Measurements from ENCODE around the gene MOSPD2.

Gene MOSPD2

DNA sequence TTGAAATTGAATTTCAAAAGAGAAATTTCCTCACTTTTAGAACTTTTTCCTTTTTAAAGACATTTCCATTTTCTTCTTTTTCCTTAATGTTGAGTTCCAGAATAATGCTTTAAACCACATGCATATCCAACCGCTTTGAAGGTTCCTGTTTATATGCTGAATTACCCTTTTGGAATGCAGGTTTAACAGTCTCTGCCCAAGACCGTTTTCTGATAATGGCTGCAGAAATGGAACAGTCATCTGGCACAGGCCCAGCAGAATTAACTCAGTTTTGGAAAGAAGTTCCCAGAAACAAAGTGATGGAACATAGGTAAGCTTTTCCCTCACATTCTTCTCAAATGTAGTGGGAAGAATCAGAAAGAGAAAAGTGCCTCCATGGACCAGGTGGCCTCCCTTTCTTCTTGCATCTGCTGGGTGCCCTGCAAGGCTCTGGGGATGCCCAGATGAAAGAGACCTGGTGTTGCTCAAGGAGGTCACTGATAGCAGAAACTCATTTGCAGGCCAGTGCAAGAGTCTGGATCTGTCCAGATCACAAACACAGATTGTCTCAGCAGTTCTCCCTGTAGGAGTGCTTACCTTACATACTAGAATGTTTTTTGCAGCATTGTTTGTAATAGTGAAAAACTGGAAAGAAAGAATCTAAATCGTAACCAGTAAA, 42.9 kb downstream of the MOSPD2 start:
- no peak for ATAC-seq

DNA sequence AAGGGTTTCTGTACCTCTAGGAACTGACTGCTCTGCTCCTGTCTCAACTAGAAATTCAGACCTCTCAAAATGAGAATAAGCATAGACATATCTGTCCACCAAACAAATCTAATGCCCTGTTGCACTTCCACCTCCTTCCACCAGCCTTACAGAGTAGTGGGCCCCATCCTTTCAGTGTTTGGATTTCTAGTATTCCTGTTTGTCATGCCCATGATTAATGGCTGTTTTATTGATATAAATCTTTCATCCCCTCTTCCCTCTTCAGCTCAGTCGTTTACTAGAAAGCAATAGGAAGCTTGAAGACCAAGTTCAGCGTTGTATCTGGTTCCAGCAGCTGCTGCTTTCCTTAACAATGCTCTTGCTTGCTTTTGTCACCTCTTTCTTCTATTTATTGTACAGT, 46.2 kb downstream of the MOSPD2 start:
- ATAC-seq, result no peak

DNA sequence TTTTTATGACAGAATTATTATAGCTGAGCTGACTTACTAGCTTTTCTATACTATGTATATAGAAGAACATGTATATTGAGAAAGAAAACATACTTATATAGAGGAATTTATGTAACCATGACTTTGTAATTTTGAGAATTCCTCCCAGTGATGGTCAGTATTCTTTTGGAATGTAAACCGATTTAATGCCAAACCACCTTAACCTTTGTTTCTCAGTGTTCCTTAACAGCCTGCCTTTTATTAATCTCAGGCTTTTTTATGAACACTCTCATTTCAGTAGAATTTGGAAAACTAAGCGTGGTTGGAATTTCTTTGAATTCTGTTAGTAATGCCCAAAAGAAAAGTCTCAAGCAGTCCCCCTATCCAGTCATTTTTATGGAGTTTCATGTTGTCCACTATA, 47.0 kb downstream of the MOSPD2 start:
- no peak for ATAC-seq

DNA sequence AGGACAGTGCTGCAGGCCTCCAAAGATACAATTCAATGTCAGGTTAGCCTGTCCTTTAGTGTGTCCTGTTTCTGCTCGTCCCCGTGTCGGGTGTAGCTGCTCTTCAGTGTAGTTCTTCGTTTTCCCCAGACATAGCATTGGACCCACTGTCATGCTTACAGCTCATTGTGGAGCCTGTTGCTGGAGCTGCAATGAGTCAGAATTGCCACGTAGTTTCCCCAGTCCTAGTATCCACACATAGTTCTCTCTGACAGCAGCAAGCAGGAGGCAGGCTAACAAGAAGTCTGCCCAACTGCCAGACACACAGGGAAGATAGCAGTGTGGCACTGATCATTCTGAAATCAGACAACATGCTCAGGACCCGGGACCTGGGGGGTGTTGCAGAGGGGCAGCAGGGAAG, 49.2 kb downstream of the MOSPD2 start:
- ATAC-seq, result no peak

DNA sequence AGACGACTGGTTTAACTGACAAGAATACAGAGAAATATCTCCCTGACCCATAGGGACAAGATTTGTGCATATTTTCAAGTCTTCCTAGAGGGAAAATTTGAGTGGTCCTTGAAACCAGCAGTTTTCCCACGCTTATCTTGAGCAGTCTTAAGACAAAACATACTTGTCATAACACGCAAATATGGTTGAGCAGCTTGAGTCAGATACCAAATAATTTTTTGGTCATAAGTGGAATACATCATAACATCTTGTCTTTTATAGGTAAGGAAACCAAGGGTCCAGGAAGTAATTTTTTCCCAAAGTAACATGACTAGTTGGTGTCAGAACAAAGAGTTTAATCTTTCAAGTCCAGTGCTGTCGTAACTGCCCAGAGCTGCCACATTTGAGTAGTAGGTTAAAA, 50.5 kb downstream of the MOSPD2 start:
- ATAC-seq, result no peak

DNA sequence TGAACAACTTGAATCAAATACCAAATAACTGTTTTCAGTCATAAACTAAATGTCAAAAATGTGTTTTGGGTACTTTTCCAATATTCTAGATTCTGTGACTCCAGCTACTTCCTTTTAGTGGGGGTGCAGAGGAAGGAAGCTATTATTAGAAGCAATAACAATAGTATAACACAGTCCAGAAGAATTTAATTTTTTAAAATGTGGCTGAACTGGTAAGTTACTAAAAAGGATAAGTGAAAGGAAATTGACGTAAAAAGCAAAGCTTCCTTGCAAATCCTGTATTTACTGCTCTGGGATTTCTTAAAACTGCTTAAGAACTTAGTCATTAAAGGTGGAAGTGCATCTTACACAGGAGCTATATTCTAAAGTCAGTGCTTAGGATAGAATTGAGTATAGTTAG, 53.2 kb downstream of the MOSPD2 start:
- no peak for ATAC-seq

DNA sequence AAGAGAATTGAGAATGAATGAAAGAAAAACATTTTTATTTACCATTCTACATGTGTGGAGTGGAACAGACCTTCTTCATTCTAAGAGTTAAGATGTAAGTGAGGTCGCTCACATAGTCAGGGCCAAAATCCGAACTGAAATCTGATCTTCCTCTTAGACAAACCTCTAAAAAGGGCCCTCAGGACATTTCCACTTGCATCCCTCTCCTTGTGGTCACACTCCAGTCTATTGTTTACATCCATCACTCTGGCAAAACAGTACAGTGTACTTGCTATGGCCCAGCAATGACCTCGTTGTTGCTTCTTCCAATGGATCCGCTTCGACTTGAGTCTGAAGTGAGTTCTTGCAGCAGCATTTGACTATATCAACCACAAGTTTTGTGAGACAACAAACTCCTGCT, 54.2 kb downstream of the MOSPD2 start:
- no peak for ATAC-seq

DNA sequence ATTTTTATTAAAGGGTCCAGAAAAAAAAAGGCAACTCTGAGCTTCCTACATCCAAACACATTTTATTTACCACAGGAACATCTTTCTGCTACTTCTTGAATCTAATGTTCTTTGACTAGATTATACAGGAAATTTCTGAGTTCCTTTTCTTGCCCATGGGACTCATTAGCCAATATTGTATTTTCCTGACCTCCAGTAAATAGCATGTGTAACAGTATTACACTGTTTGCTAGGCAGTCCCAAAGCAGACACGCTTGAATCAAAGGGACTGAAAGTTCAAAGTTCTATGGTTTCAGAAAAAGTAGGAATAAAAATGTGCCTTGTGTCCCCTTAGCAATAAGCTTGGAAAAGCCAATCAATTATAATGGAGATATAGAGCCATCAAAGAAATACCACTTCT, 57.4 kb downstream of the MOSPD2 start:
- no peak for ATAC-seq

DNA sequence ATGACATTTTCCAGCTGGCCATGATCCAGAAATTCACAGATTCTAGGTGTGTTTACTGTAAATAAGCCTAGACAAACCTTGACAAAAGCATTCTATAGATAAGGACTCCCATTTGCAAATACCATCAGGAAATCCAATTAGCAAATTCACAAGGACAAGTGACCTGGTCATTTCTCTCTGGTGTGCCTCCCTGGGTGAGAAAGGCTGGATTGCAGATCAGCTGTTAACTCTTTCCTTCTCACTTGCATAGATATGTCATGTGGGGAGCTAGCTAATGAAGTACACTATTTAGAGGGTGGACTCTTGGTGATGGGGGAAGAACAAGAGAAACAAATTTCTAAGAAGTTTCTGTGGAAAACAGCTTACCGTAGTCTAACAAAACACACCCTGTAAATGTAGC, 58.9 kb downstream of the MOSPD2 start:
- no peak for ATAC-seq

DNA sequence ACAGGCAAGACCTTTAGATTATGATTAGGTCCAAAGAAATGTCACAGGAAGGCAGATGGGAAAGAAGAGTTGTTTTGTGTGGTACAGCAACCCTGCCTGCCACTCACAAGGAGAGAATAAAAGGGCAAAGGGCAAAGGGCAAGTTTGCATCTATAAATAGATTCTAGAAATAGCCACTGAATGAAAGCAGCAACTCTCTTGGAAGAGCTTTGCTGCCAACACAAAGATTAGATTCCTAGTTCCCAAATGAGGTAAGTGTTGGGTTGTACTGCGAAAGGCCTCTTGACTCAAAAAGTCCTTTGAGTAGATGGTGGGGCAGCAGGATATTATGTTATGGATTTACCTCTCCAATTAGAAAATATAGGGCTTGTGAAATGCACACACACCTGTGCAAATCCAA, 61.2 kb downstream of the MOSPD2 start:
- ATAC-seq, result no peak

DNA sequence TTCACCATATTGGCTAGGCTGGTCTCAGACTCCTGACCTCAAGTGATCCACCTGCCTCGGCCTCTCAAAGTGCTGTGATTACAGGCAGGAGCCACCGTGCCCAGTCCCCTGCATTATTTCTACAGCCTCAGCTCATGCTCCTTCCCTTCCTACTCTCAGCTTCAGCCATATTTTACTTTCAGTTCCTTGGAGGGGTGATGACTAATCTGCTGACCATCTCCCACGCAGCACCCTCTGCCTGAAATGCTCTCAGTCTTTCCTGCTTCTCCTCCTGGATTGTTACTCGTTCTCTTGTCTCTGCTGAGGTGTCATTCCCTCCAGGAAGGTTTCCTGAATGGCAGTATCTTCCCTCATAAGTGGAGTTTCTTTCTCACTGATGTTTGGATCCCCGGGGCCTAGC, 63.3 kb downstream of the MOSPD2 start:
- no peak for ATAC-seq

DNA sequence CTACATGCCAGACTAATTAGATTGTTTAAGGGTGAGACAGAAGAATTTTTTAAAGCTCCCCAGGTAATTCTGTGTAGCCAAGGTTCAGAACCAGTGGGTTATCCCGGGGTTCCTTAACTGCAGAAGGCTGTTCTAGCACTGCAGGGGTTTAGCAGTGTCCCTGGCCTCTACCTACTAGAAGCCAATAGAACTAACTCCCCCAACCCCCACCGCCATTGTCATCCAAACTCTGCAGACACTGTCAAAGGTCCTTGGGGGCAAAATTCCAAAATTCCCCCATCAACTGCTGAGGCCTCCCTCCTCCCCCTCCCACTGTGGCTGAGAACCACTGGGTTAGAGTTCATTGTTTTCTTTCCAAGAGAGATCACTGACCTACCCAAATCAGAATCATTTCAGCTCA, 66.4 kb downstream of the MOSPD2 start:
- ATAC-seq, result no peak

DNA sequence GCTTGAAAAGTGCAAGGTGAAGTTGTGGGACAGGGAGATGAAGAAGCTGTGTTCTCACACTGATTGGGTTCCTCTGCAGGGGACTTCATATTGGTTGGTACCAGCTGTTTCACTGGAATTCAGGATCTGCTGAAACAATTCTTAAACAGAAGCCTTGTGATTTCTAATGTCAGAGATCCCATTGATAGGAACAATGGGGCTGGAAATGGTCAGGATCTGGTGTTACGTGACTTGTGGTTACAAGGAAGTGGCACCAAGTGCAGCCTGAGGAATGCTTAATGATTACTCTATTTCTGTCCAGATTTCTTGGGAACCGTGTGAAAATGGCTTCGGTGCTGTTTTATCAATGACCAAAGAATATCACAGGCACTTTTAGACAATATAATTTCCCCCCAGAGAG, 68.1 kb downstream of the MOSPD2 start:
- ATAC-seq, result no peak

DNA sequence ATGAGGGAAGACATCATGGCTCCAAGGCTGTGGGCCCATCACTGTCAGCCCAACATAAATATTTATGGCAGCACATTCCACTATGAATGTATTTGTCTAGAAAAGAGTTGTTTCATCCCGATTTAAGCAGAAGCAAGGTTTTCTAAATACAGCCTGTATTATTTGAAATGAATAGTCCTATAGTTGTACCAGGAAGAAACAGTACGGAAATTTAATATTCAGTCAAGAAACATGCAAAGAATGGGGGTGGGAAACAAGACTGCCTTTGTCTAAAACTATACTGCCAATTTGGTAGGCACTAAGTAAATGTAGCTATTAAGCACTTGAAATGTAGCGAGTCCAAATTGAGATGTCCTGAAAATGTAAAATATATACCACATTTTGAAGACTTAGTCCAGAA, 69.1 kb downstream of the MOSPD2 start:
- ATAC-seq, result no peak

DNA sequence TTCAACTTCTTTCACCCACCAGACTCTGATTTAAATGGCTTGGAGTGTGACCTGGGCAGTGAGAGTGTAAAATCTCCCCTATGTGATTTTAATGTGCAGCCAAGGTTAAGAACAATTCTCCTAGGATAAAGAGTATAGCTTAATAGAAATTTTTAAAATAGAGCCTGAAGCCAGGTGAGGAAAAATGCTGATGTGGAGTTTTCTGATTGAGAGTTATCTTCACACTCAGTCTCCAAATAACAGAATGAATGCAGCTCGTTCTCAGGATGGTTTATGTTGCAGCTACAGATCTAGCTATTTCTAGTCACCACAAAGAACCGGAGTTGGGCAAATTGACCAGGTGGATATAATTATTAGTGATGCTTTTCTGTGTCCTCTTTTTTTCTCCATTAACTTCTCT, 70.7 kb downstream of the MOSPD2 start:
- ATAC-seq, result no peak

DNA sequence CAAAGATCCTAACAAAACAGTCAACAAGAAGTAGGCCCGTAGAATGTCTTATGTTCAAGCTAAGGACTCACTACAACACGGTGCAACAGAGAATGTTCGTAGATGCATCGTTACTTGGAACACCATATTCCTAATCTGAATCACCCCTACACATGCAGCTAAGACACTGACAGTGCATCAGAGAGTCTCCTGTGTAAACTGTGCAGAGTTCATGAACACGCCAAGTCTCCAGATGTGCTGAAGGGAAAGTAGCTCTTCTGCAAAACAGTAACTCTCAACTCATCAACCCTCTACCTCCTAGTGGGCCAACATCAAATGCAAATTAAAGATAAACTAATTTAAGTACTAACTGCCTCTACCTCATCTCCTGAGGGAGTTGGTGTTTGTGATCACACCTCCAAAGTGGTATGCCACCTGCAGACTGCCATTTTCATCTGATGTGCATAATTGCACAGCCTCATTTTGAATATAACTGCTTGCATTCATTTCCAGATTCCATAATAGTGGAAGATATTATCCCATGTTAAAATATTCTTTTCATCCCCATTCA, 73.5 kb downstream of the MOSPD2 start:
- no peak for ATAC-seq

DNA sequence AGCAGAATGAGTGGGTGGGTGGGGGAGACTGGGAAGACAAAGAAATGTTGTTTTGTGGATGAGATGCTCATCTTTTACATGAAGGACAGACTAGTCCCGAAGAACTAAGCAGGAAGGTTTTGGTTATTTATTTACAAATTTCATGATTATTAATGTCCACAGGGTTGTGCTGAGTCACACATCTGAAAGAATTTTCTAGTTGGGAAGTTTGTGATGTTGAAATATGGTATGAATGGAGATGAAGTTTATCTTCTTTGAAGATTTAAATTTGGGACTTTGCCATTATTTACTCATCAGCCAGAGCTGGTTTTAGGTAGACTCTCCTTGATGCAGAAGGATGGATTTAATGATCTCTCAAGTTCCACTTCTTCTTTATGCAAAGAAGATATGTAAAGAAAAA, 75.5 kb downstream of the MOSPD2 start:
- ATAC-seq, result no peak

DNA sequence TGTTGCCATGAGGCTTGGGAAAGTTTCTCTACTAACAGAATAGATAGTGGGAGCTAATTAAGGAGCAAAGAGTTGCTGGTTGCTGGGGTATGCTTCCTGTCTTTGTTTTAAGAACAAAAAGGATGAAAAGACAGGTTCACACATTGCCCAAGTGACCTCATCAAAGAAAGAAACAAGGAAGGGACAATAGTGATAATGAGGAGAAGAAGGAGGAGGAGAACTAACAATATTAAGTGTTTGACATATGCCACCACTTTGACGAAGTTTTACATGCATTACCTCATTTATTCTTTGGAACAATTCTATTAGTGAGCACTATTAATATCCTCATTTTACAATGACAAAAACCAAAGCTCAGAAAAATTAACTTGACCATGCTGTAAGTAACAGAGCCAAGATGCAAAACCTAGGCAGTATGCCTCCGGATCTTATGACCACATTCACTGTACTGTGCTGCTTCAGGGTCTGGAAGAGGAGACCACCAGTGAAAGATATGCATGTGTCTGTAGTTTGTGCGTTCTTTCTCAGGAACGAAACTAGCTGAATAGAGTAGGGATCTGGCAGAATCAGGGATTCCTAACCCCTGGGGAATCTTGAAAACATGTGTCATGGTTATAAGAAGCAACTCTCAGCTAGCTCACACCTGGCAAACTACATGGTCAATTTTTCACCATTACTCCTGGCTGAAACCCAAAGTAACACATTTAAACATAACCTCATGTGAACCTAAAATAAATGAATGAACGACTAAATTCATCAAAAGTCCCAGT, 83.8 kb downstream of the MOSPD2 start:
- ATAC-seq, result no peak

DNA sequence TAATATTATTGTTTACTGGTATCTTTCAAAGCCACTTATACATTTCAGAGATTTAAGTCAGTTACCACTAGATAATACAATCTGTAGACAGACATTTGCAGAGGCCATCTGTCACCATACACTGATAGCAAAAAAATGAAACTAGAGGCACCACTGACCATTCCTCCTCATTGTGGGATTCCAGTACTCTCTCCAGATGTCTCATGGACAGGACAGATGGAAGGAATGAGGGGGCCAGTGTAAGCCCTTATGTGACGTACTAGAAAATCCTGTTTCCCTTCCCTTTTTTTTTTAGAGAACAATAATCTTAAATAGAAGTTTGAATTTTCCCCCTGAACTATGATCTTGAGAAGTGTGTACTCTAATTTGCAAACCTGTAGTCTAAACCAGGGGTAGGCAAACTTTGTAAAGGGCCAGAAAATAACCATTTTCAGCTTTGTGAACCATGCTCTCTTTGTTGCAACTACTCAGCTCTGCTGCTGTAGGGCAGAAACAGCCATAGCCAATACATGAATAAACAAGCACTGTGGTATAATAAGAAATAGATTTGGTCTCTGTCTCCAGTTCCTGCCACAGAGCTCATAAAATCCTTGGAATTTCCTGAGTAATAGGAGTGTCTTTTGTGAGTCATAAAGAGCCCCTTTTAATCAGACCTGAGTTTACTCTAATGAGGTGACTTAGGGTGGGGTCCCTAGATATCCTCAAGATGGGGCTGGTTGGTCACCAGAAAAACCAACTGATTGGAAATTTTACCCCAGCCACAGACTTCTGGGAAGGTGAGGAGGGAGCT, 90.4 kb downstream of the MOSPD2 start:
- no peak for ATAC-seq

DNA sequence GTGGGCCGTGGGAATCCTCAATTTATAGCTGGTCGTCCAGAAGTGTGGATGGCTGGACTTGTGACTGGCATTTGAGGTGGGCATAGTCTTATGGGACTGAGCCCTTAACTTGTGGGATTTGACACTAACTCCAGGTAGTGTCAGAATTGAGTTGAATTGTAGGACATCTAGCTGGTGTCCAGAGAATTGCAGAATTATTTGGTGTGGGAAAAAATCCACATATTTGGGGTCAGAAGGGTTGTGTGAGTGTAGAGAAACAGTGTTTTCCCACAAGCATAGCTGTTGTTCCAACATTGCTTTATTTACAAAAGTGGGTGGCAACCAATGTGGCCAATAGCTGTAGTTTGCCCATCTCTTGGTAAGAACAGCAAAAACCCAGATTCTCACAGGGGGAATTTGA, 91.3 kb downstream of the MOSPD2 start:
- ATAC-seq, result no peak

All from activated CD4-positive, CD25-positive, alpha-beta regulatory T cell treated with anti-CD3 and anti-CD28 coated beads, Interleukin-2, amount 50 U/mL, for 24 hours (primary cell).